GM19351 (cell line): ENCODE data around the gene GSX1.
"Not testable (repeated sequence)": the region's sequence is repeated elsewhere in the genome, so short reads cannot be mapped to it uniquely, and the experiment has no call there.

Source experiments
- ATAC-seq: cut with Tn5 transposase; IDR thresholded peaks from one replicate; pipeline ENCODE4 v1.9.1; 2021; ENCODE audit warnings: mild to moderate bottlenecking, moderate library complexity; ENCODE audit not compliant: unreplicated experiment

GSX1 gene

DNA sequence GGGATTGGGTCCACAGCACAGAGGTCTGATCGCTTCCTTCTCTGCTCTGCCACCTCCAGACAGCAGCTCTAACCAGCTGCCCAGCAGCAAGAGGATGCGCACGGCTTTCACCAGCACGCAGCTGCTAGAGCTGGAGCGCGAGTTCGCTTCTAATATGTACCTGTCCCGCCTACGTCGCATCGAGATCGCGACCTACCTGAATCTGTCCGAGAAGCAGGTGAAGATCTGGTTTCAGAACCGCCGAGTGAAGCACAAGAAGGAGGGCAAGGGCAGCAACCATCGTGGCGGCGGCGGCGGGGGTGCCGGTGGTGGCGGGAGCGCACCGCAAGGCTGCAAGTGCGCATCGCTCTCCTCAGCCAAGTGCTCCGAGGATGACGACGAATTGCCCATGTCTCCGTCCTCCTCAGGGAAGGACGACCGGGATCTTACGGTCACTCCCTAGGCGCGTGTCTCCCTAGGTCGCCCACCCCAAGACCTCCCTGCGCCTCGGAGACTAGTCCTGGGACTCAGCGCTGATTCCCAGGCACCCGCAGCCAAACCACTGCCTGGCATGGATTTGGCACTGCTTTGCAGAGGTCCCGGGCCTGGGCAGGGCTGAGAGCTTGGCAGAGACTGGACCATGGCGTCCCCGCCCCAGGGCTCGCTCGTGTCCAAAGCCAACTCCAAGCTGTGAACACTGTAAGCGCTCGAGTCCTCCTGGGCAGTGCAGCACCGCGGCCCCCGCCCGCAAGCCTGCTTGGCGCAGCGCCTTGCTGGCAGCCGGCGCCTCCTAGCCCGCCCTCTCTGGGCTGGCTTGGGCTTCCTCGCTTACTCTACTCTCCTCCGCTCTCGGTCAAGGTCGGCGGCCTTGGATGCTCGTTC lies 1.5 kb downstream of the GSX1 start:
- ATAC-seq: no peak

DNA sequence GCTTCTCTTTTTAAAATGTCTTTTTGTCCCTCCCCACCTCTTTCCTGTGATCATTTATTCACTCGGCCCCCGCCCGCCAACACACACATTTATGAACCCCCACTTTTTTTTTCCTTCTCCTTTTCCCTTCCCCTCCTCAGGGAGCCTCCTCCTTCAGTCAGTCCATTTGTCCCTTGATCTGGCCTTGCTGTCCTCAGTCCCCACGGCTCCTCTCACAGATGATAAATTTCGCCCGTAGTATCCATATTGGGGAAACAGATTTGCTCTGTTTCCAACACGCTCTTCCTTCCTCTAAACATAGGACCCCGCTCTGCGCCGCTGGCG lies 2.0 kb downstream of the GSX1 start:
- no peak for ATAC-seq

DNA sequence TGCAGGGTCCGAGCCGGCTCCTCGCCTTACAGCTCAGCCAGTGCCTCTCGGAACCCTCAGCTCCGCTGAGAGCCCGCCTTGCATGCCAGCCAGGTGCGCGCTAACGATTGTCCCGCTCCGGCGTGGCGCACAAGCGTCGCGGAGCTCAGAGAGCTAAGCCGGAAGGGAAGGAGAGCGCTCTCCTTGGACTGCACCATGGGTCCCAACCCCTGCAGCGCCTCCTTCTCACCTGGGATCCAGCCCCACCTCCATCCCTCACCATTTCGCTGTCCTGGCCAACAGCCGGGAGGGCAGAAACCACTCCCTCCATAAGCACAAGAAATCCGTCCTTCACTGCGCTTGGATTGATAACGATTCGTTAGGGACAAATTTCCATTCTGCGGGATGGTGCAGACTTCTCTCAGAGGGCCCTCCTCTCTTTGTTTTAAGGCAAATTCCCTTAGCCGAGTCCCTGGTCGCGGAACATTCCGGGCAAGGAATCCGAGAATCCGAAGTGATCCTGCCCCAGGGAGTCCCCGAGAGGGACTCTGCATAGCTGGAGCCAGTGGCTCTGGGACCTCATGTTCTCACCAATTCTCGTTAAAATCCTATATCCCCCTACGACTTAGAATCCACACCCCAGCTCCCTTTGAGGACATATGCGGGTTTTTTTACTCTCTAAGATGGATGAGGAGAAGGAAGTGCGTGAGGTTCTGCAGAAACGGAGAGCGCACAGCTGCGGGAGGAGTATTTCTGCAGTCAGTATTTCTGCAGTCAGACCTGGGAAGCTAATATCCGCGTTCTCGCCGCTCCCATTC lies 2.8 kb downstream of the GSX1 start:
- no peak for ATAC-seq

DNA sequence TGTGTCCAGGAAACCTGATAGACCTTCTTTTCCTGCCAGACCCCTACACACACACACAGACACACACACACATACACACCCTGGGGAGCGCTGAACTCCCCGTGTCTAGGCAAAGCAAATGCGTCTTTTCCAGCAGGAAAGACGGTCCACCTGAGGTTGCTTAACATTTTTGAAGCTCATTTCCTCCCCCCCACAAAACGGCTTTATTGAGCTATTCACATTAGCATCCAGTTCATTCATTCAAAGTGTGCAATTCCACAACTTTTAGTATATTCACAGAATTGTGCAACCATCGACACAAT lies 3.4 kb downstream of the GSX1 start:
- no peak for ATAC-seq

DNA sequence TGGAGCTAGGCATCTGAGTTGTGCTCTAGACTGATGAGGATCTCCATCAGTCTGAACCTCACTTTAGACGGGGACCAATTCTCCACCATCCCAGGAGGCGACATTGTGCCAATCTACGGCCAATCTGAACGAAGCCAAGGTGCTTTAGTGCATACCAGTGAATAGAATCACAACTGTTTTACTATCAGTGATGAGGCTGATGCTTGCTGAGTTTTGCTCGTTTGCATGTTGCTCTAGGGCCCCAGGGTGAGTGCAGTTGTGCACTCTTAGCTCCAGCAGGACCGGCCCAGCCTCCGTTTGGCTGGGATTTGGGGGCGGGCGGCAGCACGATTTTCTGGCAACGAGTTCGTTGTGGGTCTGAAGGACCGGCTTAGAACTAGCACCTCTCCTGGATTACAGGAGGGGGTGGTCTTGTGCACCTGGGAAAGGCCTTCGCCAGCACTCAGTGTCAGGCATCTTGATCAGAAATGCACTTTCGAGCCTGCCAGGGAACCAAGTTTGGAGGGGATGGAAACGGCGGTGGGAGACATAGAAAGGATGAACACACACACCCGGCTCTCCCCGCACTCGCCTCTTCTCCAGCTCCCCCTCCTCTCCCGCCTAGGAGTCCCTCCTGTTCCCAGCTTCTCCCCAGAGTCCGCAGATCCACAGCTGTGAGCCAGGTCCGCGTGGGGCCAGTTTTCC lies 4.4 kb downstream of the GSX1 start:
- no peak for ATAC-seq

DNA sequence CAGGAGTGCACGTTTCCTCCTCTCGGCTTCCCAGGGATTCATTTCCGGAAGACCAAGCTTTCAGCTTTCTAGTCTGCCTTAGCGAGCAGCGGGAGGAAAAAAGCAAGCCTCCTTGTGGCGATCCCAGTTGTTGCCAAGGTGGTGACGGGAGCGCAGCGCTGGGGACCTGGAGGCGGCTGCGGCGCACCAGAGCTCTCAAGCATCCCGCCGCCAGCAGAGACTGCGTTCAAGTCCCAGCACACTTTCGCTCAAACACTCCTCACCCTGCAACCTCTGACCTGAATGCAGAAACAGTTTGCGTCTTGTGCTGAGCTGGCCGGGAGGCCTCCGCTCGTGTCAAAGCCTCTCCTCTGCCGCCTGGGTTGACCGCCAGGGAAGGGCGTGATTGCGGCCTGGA lies 4.9 kb downstream of the GSX1 start:
- no peak for ATAC-seq

DNA sequence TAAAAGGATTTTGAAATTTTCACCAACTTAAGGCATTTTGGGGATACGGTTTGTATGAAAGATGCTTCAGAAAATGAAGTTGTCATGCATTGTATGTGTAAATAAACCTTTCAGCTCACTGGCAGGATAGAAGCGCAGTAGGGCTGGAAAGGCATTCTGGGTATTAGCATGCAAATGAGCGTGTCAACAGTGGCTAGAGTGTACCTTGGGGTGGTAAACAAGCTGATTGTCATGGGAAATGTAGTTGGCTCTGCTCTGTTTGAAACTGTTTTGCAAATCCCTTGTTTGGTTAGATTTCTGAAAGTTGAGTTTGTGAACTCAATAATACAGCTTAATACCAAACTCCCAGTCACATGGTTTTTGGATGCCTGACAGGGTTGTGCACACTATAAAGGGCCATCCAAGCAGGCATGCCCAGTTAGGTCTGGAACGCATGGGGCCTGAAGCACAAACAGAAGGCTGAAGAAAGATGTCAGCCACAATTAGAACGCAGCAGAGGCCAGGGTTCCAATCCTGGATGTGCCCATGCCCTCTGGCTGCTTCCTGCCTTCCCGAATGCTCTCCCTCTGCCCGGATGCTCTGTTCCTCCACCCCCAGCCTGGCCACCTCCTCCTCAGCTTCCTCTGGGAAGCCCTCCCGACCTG lies 14.6 kb downstream of the GSX1 start:
- no peak for ATAC-seq

DNA sequence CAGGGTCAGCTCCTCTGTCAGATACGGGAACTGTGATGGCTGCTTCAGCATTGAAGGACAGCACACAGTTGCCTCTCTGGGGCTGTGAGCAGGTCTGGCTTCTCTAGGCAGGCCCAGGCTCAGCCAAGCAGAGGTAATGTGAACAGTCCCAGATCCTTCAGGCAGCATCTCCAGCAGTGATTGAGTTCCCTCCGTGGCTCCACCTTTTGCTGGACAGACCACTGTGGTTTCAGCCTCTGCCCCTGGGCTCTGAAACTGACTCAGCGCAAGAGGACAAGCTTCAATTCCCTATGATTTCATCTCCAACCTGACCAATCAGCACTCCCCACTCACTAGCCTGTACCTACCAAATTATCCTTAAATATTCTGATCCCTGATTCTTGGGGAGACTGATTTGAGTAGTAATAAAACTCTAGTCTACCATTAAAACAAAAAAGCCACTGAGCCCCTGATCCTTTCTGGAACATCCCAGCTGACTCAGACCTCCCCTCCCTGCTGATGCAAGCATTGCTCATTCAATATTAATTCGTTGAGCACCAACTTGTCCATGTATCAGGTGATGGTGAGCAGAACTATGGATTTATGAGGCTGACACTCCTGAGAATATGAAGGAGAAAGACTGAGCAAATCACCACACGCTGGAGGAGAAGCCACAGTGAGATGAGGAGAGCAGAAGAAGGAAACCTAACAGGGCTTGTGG lies 16.7 kb downstream of the GSX1 start:
- ATAC-seq: no peak

DNA sequence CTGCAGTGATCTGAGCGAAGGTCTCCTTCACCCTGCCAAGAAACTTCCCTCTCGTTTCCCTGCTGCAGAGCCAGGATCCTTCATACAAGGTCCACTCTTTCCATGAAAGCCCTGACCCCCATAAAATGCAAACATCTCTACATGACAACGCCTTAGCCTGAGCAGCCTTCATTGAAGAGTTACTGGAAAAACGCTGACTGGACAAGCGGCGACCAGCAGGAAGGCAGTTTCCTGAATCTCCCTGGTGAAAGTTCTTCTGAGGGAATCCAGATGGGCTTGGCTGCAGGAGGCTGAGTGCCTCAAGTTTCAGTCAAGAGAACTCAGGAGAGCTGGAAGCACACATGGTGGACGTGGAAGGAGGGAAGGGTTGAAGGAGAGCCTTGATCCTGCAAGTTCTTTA lies 17.7 kb downstream of the GSX1 start:
- ATAC-seq: no peak

DNA sequence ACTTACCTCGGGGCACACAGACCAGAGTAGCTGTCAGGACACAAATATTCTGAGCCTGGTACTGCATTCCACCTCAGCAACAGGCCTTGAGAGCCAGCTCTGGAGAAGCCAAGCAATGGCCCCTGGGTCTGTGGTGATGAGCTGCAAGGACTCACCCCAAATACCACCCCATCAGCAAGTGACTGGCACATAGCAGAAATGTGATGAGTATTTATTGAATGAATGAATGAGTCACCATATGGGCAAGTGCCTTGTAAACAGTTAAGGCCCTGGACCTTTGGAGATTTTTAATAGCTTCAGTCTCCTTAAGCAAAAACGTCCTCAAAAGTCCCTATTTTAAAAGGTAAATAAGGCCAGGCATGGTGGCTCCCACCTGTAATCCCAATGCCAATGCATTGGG lies 18.2 kb downstream of the GSX1 start:
- ATAC-seq: no peak

DNA sequence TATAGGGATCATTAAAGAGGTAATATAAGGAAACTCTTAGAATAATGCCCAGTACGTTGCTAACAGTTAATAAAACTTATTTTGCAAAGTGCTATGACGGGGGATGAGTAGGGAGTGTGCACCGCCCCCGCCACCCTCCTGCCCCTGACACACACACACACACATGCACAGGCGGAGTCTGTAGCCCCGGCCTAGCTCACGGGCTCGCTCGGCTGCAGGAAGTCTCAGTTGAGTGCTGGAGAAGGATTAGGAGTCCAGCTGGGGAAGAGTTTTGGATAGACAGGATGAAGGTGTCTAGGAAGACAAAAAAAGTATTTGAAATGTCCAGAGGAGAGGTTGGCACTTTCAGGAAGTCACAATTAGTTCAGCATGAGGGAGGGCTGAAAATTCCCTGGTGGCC lies 21.5 kb downstream of the GSX1 start:
- ATAC-seq: no peak

DNA sequence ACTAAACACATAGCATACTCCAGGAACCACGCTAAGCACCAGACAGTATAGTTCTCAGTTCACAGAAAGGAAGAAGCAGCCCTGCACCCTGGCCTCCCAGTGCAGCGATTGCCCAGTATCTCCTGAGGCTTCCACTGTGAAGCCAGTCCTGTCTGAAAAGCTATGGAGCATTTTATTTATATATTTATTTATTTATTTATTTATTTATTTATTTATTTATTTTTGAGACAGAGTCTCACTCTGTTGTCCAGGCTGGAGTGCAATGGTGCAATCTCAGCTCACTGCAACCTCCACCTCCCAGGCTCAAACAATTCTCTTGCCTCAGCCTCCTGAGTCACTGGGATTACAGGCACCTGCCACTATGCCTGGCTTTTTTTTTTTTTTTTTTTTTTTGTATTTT lies 25.5 kb downstream of the GSX1 start:
- ATAC-seq: not testable (repeated sequence)

DNA sequence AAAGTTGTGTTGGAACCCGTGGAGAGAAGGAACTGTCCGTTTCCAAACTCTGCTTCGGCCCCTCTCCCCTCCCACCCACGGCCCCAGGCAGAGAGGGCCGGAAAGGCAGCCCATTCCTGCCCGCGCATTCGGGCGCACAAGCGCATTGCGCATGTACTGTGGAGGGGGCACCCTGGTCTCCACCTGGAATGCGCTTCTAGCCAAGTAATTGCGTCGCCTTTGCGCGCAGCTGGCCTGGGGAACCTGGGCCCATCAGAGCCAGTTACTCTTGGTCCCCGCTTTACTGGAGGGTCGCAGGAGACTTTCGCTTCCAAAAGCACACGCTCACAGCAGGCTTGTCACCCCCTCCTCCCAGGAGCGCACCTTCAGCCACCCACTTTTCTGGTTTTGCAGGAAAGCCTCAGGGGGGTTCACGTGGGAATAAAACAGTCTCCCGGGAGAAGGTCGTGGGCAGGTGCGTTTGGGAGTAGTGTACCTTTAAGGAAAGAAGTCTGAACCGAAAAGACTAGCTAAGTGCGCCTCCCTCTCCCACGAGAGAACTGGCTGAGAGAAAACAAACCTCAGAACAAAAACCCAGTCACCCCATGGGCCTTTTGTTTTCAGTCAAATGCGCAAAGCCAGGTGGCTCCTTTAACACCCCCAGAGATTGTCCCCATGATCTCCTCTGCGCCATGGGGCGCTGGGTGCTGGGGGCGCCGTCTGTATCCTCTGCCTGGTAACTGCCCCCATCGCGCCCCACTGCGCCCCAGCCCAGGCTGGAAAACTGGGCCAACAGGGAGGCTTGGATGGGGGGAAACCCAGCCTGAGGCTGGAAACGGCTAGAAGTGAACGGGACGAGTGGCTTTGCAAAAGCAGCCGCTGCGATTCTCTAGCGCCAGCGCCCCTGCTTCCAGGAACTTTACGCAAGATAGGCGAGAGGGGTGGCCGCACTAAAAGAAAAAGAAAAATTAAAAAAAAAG lies 28.5 kb downstream of the GSX1 start:
- no peak for ATAC-seq

DNA sequence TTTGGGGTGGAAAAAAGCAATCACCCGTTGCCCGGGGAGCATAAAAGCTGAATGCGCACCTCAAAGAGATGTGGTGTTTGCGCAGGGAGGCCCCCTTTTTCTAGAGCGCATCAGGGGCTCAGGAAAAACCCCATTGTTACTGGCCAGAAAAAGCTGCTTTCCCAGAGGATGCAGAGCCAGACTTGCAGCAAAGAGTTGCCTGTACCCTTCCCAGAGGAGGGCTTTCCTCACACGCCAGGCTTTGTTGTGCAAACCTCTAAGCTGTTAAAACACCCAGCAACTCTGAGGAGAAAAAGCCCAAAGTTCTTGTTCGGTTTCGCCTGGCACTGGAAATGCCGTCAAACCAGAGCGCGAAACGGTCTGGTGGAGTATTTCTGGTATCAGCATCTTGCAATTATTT lies 29.3 kb downstream of the GSX1 start:
- no peak for ATAC-seq

DNA sequence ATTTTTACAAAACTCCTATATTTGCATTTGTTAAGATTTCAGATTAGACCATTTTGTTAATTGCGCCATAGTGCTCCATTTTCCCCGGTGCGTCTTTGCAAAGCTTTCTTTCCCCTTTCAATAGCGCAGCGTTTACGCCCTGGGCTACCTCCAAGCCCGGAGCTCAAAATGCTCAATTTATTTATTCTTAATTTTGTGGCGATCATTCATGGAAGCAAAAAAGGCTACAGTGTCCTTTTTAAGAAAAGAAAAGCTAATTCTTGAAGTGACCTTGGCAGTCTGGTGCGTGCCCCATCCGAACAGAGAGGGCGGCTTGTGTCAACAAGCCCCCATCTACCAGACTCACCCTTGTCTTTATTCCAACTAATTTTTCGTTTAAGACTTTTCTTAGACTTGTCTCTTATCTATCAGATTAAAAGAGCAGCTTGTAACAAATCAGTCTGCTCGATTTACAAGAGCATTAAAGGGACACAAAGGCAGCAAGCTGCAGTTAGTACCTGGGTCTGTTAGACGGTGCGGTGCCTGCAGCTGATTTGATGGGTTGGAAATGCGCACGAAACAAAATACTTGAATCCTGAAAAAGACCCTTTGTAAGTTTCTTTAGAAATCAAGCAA lies 30.1 kb downstream of the GSX1 start:
- no peak for ATAC-seq

DNA sequence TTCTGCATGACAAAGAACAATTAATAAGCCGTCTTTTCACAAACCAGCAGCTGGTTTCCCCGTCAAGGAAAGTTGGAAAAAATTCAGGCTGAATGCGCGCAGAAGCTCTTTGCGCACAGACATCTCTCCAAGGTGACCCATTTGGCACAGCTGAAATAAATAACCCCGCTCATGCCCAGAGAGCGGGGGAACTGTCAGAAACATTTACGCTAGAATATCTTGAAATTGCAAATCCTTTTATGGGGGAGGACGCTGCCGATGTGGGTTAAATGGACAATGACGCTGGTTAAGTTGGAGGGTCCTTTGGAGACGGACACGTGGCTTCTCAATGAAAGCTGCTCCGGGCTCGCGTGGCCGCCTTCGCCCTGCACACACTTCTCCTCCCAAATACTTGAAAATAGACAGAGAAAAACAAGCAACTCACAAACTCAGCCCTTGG lies 30.6 kb downstream of the GSX1 start:
- no peak for ATAC-seq

DNA sequence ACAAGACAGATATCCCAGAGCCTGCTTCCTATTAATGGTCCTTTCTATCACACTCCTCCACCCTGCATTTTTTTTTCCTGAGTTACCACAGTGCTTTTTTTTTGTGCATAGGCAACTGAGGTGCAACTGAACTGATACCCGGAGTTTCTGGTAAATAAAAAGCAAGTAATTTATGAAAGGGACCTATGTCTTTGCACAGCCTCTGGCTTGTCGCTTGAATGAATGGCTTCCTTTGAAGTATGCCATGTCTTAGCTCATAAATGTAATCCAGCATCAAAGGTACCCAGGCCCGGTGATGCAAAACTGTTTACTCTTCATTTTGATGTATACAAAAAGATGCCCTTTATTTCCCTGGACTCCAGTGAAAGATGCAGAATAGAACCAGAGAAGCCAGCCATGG lies 31.8 kb downstream of the GSX1 start:
- no peak for ATAC-seq

DNA sequence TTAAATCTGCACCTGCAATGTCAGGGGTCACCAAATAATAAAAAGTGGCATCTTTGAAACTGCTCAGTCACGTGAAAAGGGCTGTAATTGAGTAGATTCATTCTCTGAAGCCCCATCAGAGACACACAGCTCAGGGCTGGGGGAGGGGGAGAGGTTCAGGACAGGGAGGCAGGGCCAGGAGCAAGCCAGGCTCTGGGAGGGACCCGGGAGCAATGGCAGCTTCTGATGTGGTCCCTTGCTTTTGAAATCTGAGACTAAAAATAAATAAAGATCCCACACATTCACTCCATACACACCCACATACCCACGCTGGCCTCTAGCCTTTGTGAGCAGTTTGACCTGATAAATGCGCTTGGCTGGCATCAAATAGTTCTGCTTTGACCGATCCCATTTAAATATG lies 32.8 kb downstream of the GSX1 start:
- no peak for ATAC-seq
